Karpas-422 (cell line): ENCODE measurements around the gene ITPRID2. TPM values are rescaled to one million over a fixed set of nuclear protein-coding genes. Genes with fewer than 3 reads are reported as not detected.
A peak's percentile ranks its signal among the peaks of the same experiment; 100 is the strongest.

ENCODE experiments used
- DNase-seq: peaks from one replicate; pipeline ENCODE4 v3.0.0-alpha.2; 2015
- H2AFZ ChIP-seq: fragments of 200-600 bp; sonication (generic); 2 replicates; pipeline ENCODE4 v1.6.1; 2014; ENCODE audit warnings: antibody characterized with exemption, low read length, mixed read lengths
- H3K27ac ChIP-seq: fragments of 200-600 bp; sonication (generic); 2 replicates; pipeline ENCODE4 v1.5.1; 2014; ENCODE audit warnings: mild to moderate bottlenecking, low read length, moderate library complexity
- H3K27me3 ChIP-seq: fragments of 200-600 bp; sonication (generic); 2 replicates; pipeline ENCODE4 v1.6.1; 2014; ENCODE audit warnings: low read length, mixed read lengths
- H3K36me3 ChIP-seq: fragments of 200-600 bp; sonication (generic); 2 replicates; pipeline ENCODE4 v1.6.1; 2014; ENCODE audit warnings: low read length, mixed read lengths; ENCODE audit not compliant: insufficient read depth
- H3K4me1 ChIP-seq: fragments of 200-600 bp; sonication (generic); 2 replicates; pipeline ENCODE4 v1.6.1; 2014; ENCODE audit warnings: mild to moderate bottlenecking, low read length, mixed read lengths
- H3K4me2 ChIP-seq: fragments of 200-600 bp; sonication (generic); 2 replicates; pipeline ENCODE4 v1.6.1; 2014; ENCODE audit warnings: low read length, low read depth, mild to moderate bottlenecking; ENCODE audit not compliant: poor library complexity, severe bottlenecking
- H3K4me3 ChIP-seq: fragments of 200-600 bp; sonication (generic); 2 replicates; pipeline ENCODE4 v1.5.1; 2014; ENCODE audit warnings: mild to moderate bottlenecking, antibody characterized with exemption, low read length, mixed read lengths
- H3K79me2 ChIP-seq: fragments of 200-600 bp; sonication (generic); 2 replicates; pipeline ENCODE4 v1.6.1; 2014; ENCODE audit warnings: mild to moderate bottlenecking, low read length, mixed read lengths
- H3K9ac ChIP-seq: fragments of 200-600 bp; sonication (generic); 2 replicates; pipeline ENCODE4 v1.6.0; 2014; ENCODE audit warnings: low read length
- H3K9me2 ChIP-seq: fragments of 200-600 bp; sonication (generic), shearing (Covaris generic); replicated peaks from 2 replicates; pipeline ENCODE4 v1.6.0; 2014; ENCODE audit warnings: mild to moderate bottlenecking, low read length, moderate library complexity; ENCODE audit not compliant: insufficient read depth
- H3K9me3 ChIP-seq: fragments of 300-700, 200-600 bp; sonication (generic); 2 replicates; pipeline ENCODE4 v1.6.1; 2014; ENCODE audit warnings: low read length, mixed read lengths
- H4K20me1 ChIP-seq: fragments of 200-600 bp; sonication (generic); 2 replicates; pipeline ENCODE4 v1.6.1; 2014; ENCODE audit warnings: mild to moderate bottlenecking, antibody characterized with exemption, low read length, low read depth; ENCODE audit not compliant: insufficient read depth
- total RNA-seq: library from RNA; depleted of rRNA; stranded (reverse); fragments of >200 nt; shearing (Covaris generic); gene quantifications from 2 replicates; pipeline ENCODE4 v1.2.3, GENCODE V29; 2014; ENCODE audit warnings: low replicate concordance

ITPRID2 gene
- total RNA-seq, 1 experiment from 2014 or later: 136 TPM

DNA sequence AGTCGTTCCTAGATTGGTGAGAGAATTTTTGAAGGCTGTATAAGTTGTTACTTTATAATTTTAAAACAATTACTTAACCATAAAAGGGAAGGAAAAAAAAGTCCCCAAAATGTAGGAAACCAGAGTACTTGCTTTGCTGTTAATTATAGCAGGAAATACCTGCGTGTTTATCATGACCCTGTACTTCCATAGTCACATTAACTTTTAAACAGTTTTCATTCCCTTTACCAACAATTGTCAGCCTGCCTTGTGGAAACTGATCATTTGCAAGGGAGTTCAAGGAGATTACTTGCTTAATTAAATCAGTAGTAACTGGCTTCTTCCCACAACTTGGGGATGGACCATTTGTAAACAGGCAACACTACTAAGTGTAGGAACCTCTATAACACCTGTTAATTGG is 6.4 kb upstream of the ITPRID2 start:
- no peaks in the 10 kb centered on the region for H3K4me1 ChIP-seq
- no peaks in the 10 kb centered on the region for H3K79me2 ChIP-seq
- H3K27me3 ChIP-seq: no peaks in the 10 kb centered on the region
- no peak overlapping the region for H3K9ac ChIP-seq
- no peaks in the 10 kb centered on the region for H3K9me3 ChIP-seq
- H3K36me3 ChIP-seq: no peaks in the 10 kb centered on the region
- H3K27ac ChIP-seq: no peak overlapping the region
- no peak overlapping the region for H3K4me3 ChIP-seq
- no peaks in the 10 kb centered on the region for H4K20me1 ChIP-seq
- DNase-seq: no peak
- no peak overlapping the region for H3K4me2 ChIP-seq
- H2AFZ ChIP-seq: no peak overlapping the region
- H3K9me2 ChIP-seq: no peaks in the 10 kb centered on the region

DNA sequence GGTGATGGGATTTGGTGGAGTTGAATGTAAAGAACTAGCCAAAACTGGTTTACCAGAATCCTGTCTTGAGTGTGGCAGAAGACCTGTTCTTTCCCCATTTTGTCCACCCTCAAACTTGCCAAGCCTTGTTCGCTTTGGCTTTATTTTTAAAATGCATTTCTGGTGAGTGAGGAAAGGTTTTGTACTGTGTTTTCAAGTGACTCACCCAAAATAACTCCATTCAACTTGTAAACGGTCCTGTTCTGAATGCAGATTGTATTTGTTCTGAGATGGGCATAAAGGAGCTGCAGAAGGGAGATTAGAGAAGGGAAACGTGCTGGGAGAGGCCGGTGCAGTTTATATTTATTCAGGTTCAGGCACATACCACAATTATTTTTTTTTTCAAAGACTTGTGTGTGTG is 5.3 kb upstream of the ITPRID2 start:
- no peak overlapping the region for H3K27ac ChIP-seq
- peaks cover 4% of the 10 kb centered on the region for H3K4me1 ChIP-seq
- H3K27me3 ChIP-seq: no peaks in the 10 kb centered on the region
- H3K4me2 ChIP-seq: no peak overlapping the region
- no peaks in the 10 kb centered on the region for H3K9me2 ChIP-seq
- no peaks in the 10 kb centered on the region for H3K36me3 ChIP-seq
- H3K9me3 ChIP-seq: no peaks in the 10 kb centered on the region
- H3K9ac ChIP-seq: no peak overlapping the region
- DNase-seq: no peak
- H2AFZ ChIP-seq: no peak overlapping the region
- no peaks in the 10 kb centered on the region for H3K79me2 ChIP-seq
- H4K20me1 ChIP-seq: no peaks in the 10 kb centered on the region
- H3K4me3 ChIP-seq: no peak overlapping the region

DNA sequence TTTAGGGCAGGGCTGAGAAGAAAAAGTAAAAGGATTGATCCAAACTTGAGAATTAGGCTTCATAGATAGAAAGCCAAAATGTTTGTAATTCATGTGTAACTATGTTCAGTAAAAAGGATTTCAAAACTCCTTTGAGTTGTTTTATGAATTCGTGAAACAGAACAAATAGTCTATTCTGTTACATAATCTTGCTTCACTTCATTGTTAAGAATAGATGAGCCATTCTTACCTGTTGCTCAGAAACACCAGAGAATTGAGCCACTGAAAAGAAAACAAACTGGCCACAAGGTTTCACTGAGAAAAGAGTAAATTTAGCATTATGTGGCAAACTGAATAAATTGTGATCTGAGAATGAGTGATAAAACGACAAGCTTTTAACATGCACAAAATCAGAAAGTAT is 4.5 kb upstream of the ITPRID2 start:
- Histone ChIP-seq H3K79me2 (peaks cover 2% of the 10 kb centered on the region), H3K9me3 (no peaks in the 10 kb centered on the region), H3K4me2 (no peak overlapping the region), H3K9me2 (no peaks in the 10 kb centered on the region), H3K27ac (no peak overlapping the region), H3K27me3 (no peaks in the 10 kb centered on the region), H3K4me3 (no peak overlapping the region), H3K4me1 (peaks cover 6% of the 10 kb centered on the region), H4K20me1 (no peaks in the 10 kb centered on the region), H3K9ac (no peak overlapping the region), H3K36me3 (no peaks in the 10 kb centered on the region), H2AFZ (no peak overlapping the region)
- no peak for DNase-seq

DNA sequence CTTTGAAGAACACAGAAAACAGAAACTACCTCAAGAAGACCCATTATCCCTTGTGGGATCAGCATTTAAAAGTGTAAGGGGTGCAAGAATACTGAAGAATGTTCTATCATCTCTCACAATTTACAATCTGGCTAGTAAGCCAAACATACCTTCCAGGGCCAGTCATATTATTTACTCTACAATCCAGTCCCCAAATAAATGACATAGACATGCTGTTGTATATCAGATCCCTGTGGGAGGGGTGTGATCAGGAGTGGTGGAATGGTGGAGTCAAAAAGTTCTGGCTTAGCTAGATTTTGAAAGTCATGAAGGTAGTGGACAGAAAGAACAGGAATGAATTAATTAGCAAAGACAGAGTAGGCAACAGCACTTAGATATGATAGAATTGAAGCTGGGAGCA is 1.8 kb upstream of the ITPRID2 start:
- H3K27ac ChIP-seq: no peak overlapping the region
- peaks cover 8% of the 10 kb centered on the region; the same call in 1 of the 2 replicates for H3K36me3 ChIP-seq
- H3K4me3 ChIP-seq: no peak overlapping the region
- peaks cover 29% of the 10 kb centered on the region for H3K79me2 ChIP-seq
- H3K27me3 ChIP-seq: no peaks in the 10 kb centered on the region
- H4K20me1 ChIP-seq: no peaks in the 10 kb centered on the region
- no peak overlapping the region for H3K9ac ChIP-seq
- no peaks in the 10 kb centered on the region for H3K9me3 ChIP-seq
- peaks cover 24% of the 10 kb centered on the region for H3K4me1 ChIP-seq
- H3K4me2 ChIP-seq: no peak overlapping the region
- H3K9me2 ChIP-seq: no peaks in the 10 kb centered on the region
- no peak overlapping the region for H2AFZ ChIP-seq
- no peak for DNase-seq

DNA sequence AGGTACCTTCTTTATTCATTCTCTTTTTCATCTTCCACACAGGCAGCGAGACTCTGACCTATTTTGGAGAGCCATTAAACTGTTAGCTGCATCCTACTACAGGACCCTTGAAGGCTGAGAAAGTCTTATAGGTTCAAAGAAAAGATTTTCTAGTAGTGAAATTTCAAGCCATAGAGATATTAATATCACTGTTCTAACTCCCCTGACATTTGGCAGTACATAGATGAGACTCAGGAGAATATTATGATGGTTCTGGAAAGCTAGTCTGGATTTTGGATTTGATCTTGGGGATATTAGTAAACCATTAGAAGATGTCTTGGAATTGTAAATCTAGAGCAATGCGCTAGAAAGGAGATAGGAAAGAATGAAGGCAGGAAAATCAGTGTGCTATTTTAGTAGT is 1.3 kb upstream of the ITPRID2 start:
- Histone ChIP-seq H3K36me3 (peaks cover 9% of the 10 kb centered on the region; the same call in 1 of the 2 replicates), H3K4me2 (no peak overlapping the region), H3K4me3 (no peak overlapping the region), H4K20me1 (no peaks in the 10 kb centered on the region), H3K9me3 (no peaks in the 10 kb centered on the region), H3K27me3 (no peaks in the 10 kb centered on the region), H3K9ac (no peak overlapping the region), H3K27ac (no peak overlapping the region), H3K9me2 (no peaks in the 10 kb centered on the region), H3K4me1 (peaks cover 27% of the 10 kb centered on the region), H3K79me2 (peaks cover 33% of the 10 kb centered on the region), H2AFZ (no peak overlapping the region)
- no peak for DNase-seq

DNA sequence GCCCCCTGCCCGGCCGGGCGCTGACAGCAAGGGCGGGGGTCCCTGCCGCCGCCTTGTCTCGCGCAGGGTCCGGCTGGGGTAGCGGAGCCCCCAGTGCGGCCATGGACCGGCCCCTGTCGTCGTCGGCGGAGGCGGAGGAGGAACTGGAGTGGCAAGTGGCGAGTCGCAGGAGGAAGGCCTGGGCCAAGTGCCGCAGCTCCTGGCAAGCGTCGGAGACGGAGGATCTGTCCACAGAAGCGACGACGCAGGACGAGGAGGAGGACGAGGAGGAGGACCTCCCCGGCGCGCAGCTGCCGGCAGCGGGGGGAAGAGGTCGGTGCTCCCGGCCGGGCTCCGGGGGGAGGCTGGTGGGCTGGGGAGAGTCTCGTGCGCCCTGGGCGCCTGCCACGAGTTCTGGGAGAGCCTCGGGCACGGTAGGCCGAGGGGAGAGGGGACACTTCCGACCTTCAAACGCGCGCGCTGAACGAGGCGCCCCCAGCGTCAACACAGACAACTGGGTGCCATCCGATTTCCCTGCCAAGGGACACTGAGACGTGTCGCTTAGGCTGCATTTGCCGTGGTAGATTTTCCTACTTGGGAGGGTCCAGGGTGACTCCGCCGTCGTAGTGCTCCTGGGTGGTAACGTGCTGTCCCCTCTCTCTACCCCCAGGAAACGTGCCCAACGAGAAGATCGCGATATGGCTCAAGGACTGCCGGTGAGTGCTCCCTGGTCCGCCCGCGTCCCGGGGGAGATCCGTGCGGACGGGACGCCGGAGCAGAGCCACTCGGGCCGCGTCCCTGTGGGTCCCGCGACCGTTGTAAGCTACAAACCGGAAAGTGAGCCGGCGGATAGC is 652 bp downstream of the ITPRID2 start:
- Histone ChIP-seq H4K20me1 (no peaks in the 10 kb centered on the region), H3K9me2 (no peaks in the 10 kb centered on the region), H3K4me3 (peak overlapping the region; percentile 81), H3K79me2 (peaks cover 52% of the 10 kb centered on the region), H3K9me3 (no peaks in the 10 kb centered on the region), H3K4me1 (peaks cover 45% of the 10 kb centered on the region), H3K27me3 (no peaks in the 10 kb centered on the region), H3K36me3 (peaks cover 20% of the 10 kb centered on the region; the same call in 1 of the 2 replicates), H3K4me2 (peak overlapping the region; percentile 91), H3K27ac (peak overlapping the region; percentile 50), H2AFZ (peak overlapping the region; percentile 89), H3K9ac (peak overlapping the region; percentile 89)
- peak; percentile 86 for DNase-seq

DNA sequence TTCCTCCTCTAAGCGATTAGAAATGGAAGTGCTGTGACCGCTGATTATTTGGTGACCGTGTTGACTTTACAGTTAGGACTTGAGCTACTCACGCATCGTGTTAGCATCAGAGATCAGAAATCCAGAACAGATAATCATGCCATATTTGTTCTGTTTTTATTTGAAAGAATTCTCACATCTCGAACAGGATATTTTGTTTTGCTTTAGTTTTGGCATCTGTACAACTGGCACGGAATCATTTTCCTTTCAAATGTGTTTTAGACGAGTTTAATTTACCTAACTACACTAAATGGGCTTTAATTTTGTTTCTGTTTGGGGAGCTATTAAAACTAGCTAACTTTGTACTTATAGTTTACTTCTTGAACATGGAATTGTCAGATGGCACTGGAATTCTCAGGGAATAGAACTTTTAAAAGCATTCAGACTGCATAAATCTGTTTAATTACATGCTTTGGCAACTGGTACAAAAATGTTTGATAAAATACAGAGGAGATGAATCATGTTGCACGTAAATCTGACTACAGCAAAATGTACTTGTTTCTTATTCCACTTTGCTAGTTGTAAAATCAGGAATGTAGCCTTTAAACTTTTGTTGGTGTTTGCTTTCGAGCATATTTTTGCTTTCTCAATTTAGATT is 1.4 kb downstream of the ITPRID2 start:
- H3K4me3 ChIP-seq: peak overlapping the region; percentile 81
- peak overlapping the region; percentile 89; the same call in 1 of the 2 replicates for H2AFZ ChIP-seq
- peaks cover 27% of the 10 kb centered on the region; the same call in 1 of the 2 replicates for H3K36me3 ChIP-seq
- no peaks in the 10 kb centered on the region for H4K20me1 ChIP-seq
- H3K4me2 ChIP-seq: peak overlapping the region; percentile 91
- H3K9me3 ChIP-seq: no peaks in the 10 kb centered on the region
- no peak for DNase-seq
- peaks cover 57% of the 10 kb centered on the region for H3K79me2 ChIP-seq
- no peaks in the 10 kb centered on the region for H3K9me2 ChIP-seq
- no peaks in the 10 kb centered on the region for H3K27me3 ChIP-seq
- peaks cover 45% of the 10 kb centered on the region for H3K4me1 ChIP-seq
- H3K27ac ChIP-seq: peak overlapping the region; percentile 50
- H3K9ac ChIP-seq: peak overlapping the region; percentile 89

DNA sequence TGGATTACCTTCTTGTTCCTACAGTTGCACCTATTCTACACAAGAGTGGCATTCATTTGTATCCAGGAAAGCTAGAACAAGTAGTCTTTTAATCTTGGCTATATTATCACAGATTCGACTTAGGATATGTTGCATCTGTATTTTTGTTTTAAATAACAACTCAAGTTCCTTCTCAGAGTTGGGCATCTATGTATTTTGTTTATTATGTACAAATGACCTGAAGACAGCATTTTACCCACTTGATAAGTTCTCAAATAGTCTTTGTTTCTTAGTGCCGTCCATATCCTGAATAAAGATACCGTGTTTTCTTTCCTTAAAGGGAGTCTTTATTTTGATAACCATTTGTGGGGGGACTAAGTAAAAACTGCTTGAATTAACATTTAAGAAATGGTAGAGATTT is 2.9 kb downstream of the ITPRID2 start:
- Histone ChIP-seq H3K4me1 (peaks cover 45% of the 10 kb centered on the region), H3K36me3 (peaks cover 41% of the 10 kb centered on the region; the same call in 1 of the 2 replicates), H3K4me3 (peak overlapping the region; percentile 81; the same call in 1 of the 2 replicates), H3K27me3 (no peaks in the 10 kb centered on the region), H3K27ac (no peak overlapping the region), H3K9me3 (no peaks in the 10 kb centered on the region), H3K9ac (peak overlapping the region; percentile 9; the same call in 1 of the 2 replicates), H3K9me2 (no peaks in the 10 kb centered on the region), H2AFZ (no peak overlapping the region), H3K4me2 (peak overlapping the region; percentile 91), H4K20me1 (no peaks in the 10 kb centered on the region), H3K79me2 (peaks cover 63% of the 10 kb centered on the region)
- DNase-seq: no peak
